ENCODE data around the gene FUT3.

- TF ChIP-seq CTCF (IDR thresholded peaks at IDR 0.05; ENCODE audit: control extremely low read depth in 1 of 3, insufficient read depth in 1 of 3, low read depth in 1 of 3, low read length in 3 of 3) (no peak), ASH2L (IDR thresholded peaks at IDR 0.05; ENCODE audit: low read length) (no peak), GABPA (IDR thresholded peaks at IDR 0.05; ENCODE audit: borderline replicate concordance, insufficient read depth, low read length) (no peak), SIN3A (conservative IDR thresholded peaks at IDR 0.05 in 1 of 2, IDR thresholded peaks at IDR 0.05 in 1 of 2; ENCODE audit: low read depth in 1 of 2, low read length in 2 of 2) (no peak)
Observed at GRCh38 chr19:5896365-5897076, 45.3 kb upstream of the FUT3 start.

All from H1 (cell line).